Hepatocyte (in vitro differentiated cells): ENCODE results near the gene COX19. TPM values are rescaled to one million over a fixed set of nuclear protein-coding genes. Genes with fewer than 3 reads are reported as not detected.

ENCODE experiments used
- DNase-seq: peaks from one replicate; pipeline ENCODE4 v3.0.0-alpha.2; 2016; ENCODE audit warnings: low spot score
- H2AFZ ChIP-seq: fragments of 200-600 bp; sonication (generic); 2 replicates; pipeline ENCODE4 v1.6.0; 2016; ENCODE audit warnings: antibody characterized with exemption, mild to moderate bottlenecking
- H3K27ac ChIP-seq: fragments of 200-600 bp; sonication (generic); 2 replicates; pipeline ENCODE4 v1.5.1; 2016; ENCODE audit warnings: mild to moderate bottlenecking
- H3K27me3 ChIP-seq: fragments of 200-600 bp; sonication (generic); 2 replicates; pipeline ENCODE4 v1.6.1; 2016
- H3K36me3 ChIP-seq: fragments of 200-600 bp; sonication (generic); replicated peaks from 2 replicates; pipeline ENCODE4 v1.5.1; 2016; ENCODE audit warnings: low read depth; ENCODE audit not compliant: insufficient read depth
- H3K4me1 ChIP-seq: fragments of 200-600 bp; sonication (generic); 2 replicates; pipeline ENCODE4 v1.5.1; 2016; ENCODE audit warnings: mild to moderate bottlenecking, moderate library complexity; ENCODE audit not compliant: insufficient read depth
- H3K4me2 ChIP-seq: fragments of 200-600 bp; sonication (generic); 2 replicates; pipeline ENCODE4 v1.6.0; 2016
- H3K4me3 ChIP-seq: fragments of 200-600 bp; sonication (generic); 2 replicates; pipeline ENCODE4 v1.5.1; 2016; ENCODE audit warnings: mild to moderate bottlenecking
- H3K79me2 ChIP-seq: fragments of 200-600 bp; sonication (generic); 2 replicates; pipeline ENCODE4 v1.6.0; 2017; ENCODE audit warnings: mild to moderate bottlenecking
- H3K9me2 ChIP-seq: fragments of 200-600 bp; sonication (generic); replicated peaks from 2 replicates; pipeline ENCODE4 v1.6.0; 2017; ENCODE audit warnings: mild to moderate bottlenecking; ENCODE audit not compliant: insufficient read depth
- H3K9me3 ChIP-seq: fragments of 200-600 bp; sonication (generic); 2 replicates; pipeline ENCODE4 v1.5.1; 2016; ENCODE audit warnings: low read depth, mild to moderate bottlenecking
- H4K20me1 ChIP-seq: fragments of 200-600 bp; sonication (generic); 2 replicates; pipeline ENCODE4 v1.6.0; 2016; ENCODE audit warnings: mild to moderate bottlenecking; ENCODE audit not compliant: insufficient read depth, poor library complexity, severe bottlenecking
- EZH2 ChIP-seq: fragments of 200-600 bp; sonication (generic); IDR thresholded peaks from 2 replicates; pipeline ENCODE4 v1.6.1; 2016; ENCODE audit warnings: antibody characterized with exemption, mild to moderate bottlenecking, borderline replicate concordance
- EZH2phosphoT487 ChIP-seq: fragments of 200-600 bp; sonication (generic); IDR thresholded peaks from one replicate; pipeline ENCODE4 v1.6.1; 2018; ENCODE audit warnings: antibody characterized with exemption, mild to moderate bottlenecking, low read depth, moderate library complexity; ENCODE audit not compliant: unreplicated experiment, severe bottlenecking
- WGBS: methylation state at CpG from one replicate; pipeline ENCODE4 v1.1.6; 2016; ENCODE audit warnings: low lambda C conversion rate; ENCODE audit errors: missing lambda C conversion rate; 5-methylcytosine and 5-hydroxymethylcytosine counted together
- polyA plus RNA-seq: library from polyadenylated mRNA; unstranded; fragments of >200 nt; fragmentation: Nextera tagmentation; extraction: Ambion mirVana; gene quantifications from 2 replicates; pipeline ENCODE4 v1.2.1, GENCODE V29; 2016
- total RNA-seq: library from RNA; depleted of rRNA; stranded (reverse); fragments of >200 nt; gene quantifications from 2 replicates; pipeline ENCODE4 v1.2.3, GENCODE V29; 2014
- TF ChIP-seq, protein P1 (sequence below): fragments of 200-600 bp; sonication (generic); IDR thresholded peaks from 2 replicates; pipeline ENCODE4 v1.5.1; 2016; ENCODE audit warnings: antibody characterized with exemption, mild to moderate bottlenecking; ENCODE audit not compliant: poor library complexity

Gene COX19
- total and polyA plus RNA-seq, 2 experiments from 2014 or later, result 11.6 to 18.9 TPM

DNA sequence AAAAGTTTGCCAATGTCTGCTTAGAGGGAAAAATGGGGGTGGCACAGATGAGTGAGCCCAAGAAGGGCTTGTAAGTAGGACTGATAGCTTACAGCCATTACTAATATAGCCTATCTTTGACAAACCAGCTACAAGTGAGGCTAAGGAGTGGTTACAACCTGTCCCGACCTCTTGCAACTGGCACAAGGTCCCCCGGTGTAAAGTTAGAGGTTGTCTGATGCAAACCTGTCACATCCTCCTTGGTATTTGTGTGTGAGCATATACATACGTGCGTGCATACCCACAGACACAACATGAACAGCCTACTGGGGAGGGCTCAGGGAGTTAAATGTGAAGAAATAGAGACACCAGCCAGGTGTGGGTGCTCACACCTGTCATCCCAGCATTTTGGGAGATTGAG lies 35.5 kb downstream of the COX19 start:
- TF ChIP-seq EZH2phosphoT487, result no peak
- TF ChIP-seq EZH2, result no peak
- TF ChIP-seq, protein P1, sequence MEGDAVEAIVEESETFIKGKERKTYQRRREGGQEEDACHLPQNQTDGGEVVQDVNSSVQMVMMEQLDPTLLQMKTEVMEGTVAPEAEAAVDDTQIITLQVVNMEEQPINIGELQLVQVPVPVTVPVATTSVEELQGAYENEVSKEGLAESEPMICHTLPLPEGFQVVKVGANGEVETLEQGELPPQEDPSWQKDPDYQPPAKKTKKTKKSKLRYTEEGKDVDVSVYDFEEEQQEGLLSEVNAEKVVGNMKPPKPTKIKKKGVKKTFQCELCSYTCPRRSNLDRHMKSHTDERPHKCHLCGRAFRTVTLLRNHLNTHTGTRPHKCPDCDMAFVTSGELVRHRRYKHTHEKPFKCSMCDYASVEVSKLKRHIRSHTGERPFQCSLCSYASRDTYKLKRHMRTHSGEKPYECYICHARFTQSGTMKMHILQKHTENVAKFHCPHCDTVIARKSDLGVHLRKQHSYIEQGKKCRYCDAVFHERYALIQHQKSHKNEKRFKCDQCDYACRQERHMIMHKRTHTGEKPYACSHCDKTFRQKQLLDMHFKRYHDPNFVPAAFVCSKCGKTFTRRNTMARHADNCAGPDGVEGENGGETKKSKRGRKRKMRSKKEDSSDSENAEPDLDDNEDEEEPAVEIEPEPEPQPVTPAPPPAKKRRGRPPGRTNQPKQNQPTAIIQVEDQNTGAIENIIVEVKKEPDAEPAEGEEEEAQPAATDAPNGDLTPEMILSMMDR, result no peak
- H3K27ac ChIP-seq, result no peak overlapping the region
- H3K4me3 ChIP-seq, result no peak overlapping the region
- H3K79me2 ChIP-seq, result peaks cover 9% of the 10 kb centered on the region
- H4K20me1 ChIP-seq, result no peaks in the 10 kb centered on the region
- 95% methylated on average over 4 of the region's 4 CpGs for WGBS
- no peak for DNase-seq
- peaks cover 5% of the 10 kb centered on the region for H3K4me1 ChIP-seq
- peaks cover 3% of the 10 kb centered on the region for H3K27me3 ChIP-seq
- H3K9me3 ChIP-seq, result no peaks in the 10 kb centered on the region
- no peak overlapping the region for H3K4me2 ChIP-seq
- H2AFZ ChIP-seq, result no peak overlapping the region
- no peaks in the 10 kb centered on the region for H3K36me3 ChIP-seq
- H3K9me2 ChIP-seq, result no peaks in the 10 kb centered on the region

DNA sequence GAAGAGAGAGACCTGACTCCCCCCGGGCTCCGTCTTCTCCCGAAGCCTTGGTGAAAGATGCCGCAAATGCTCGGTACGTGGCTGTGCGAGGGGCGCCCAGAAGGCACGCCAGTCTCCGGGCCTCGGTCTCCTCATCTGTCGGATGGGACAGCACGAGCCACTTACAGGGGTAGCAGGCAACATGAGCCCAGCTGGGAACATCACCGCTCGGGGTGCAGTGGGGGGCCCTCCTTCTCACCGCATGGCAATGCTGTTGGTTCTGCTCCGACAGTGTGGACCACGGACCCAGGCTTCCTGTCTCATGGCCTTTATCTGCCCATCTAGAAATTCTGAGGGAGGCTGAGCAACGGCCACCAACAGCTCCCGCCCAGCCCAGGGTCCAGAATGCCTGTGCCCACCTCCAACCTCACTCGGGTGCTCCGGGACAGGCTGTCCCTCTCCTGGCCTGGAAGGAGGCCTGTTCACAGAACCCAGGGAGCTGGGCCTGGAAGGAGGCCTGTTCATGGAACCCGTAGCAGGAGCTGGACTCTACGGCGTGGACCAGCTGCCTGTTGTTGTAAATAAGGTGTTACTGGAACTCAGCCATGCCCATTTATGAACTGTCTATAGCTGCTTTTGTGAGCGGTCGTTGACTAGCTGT lies 36.7 kb downstream of the COX19 start:
- no peaks in the 10 kb centered on the region for H3K4me1 ChIP-seq
- no peaks in the 10 kb centered on the region for H4K20me1 ChIP-seq
- H3K79me2 ChIP-seq, result peaks cover 4% of the 10 kb centered on the region
- H3K9me3 ChIP-seq, result no peaks in the 10 kb centered on the region
- H3K27ac ChIP-seq, result no peak overlapping the region
- 97% methylated on average over 26 of the region's 27 CpGs for WGBS
- H3K36me3 ChIP-seq, result no peaks in the 10 kb centered on the region
- H3K4me3 ChIP-seq, result no peak overlapping the region
- no peak overlapping the region for H2AFZ ChIP-seq
- H3K27me3 ChIP-seq, result peaks cover 3% of the 10 kb centered on the region
- TF ChIP-seq, protein P1, result no peak
- TF ChIP-seq EZH2, result no peak
- TF ChIP-seq EZH2phosphoT487, result no peak
- H3K9me2 ChIP-seq, result no peaks in the 10 kb centered on the region
- DNase-seq, result no peak
- no peak overlapping the region for H3K4me2 ChIP-seq

DNA sequence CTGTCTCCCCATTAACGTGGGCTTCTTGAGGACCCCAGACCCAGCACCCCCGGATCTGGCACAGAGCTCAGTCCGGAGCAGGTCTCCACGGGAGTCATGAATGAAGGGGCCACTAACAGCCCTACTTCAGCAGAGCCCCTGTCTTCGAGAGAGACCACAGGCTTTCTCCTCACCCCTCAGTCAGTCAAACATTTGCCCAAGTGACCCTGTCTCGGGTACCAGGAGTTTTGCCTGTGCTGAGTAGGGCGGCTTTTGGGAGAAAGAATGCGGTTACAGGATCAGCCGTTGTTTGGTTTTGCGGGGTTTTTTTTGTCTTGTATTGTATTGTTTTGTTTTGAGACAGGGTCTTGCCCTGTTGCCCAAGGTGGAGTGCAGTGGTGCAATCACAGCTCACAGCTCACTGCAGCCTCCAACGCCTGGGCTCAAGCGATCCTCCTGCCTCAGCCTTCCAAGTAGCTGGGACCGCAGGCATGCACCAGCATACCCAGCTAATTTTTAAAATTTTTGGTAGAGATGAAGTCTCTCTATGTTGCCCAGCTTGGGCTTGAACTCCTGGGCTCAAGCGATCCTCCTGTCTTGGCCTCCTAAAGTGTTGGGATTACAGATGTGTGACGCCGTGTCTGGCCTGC lies 37.4 kb downstream of the COX19 start:
- Histone ChIP-seq H4K20me1 (no peaks in the 10 kb centered on the region), H3K4me1 (no peaks in the 10 kb centered on the region), H3K9me2 (no peaks in the 10 kb centered on the region), H3K79me2 (peaks cover 4% of the 10 kb centered on the region), H3K4me3 (no peak overlapping the region), H3K27me3 (peaks cover 3% of the 10 kb centered on the region), H3K36me3 (no peaks in the 10 kb centered on the region), H2AFZ (no peak overlapping the region), H3K9me3 (no peaks in the 10 kb centered on the region), H3K4me2 (no peak overlapping the region), H3K27ac (no peak overlapping the region)
- WGBS, result 91% methylated on average over 16 of the region's 16 CpGs
- no peak for DNase-seq
- TF ChIP-seq EZH2phosphoT487 (no peak), EZH2 (no peak)
- TF ChIP-seq, protein P1, result no peak
